IMR-90 (cell line): ENCODE data around the gene RUSC1. TPM values are rescaled to one million over a fixed set of nuclear protein-coding genes. Genes with fewer than 3 reads are reported as not detected.

Source experiments
- ATAC-seq: fragments of 200-7000 bp; cut with Tn5 transposase; 2 replicates; pipeline ENCODE4 v1.9.1; 2020; ENCODE audit warnings: low read depth, mild to moderate bottlenecking, moderate library complexity
- BruUV-seq: library from RNA; stranded (reverse); fragments of 400-500 nt; replicated peaks from 2 replicates; lab custom pipeline; 2021; lab: Mats Ljungman, UMichigan
- CTCF ChIA-PET: fragments of 300-600 bp; formaldehyde crosslinking; extraction: SDS; loops from one replicate; lab custom pipeline; 2021; ENCODE audit warnings: antibody characterized with exemption; lab: Yijun Ruan, JAX
- POLR2A ChIA-PET: fragments of 300-600 bp; sonication (Branson Sonifier 250); formaldehyde crosslinking; loops from one replicate; lab custom pipeline; 2022; ENCODE audit warnings: antibody characterized with exemption; ENCODE audit not compliant: unreplicated experiment; lab: Charles Lee
- DNase-seq: peaks from one replicate; pipeline ENCODE4 v3.0.0; 2013
- H2AFZ ChIP-seq: replicated peaks from 2 replicates; pipeline ENCODE3; 2013; ENCODE audit warnings: low read length, mild to moderate bottlenecking; ENCODE audit not compliant: poor library complexity
- H2AK5ac ChIP-seq: 2 replicates; pipeline ENCODE4 v1.6.1; 2013; ENCODE audit warnings: low read depth, low read length, inconsistent platforms
- H2AK9ac ChIP-seq: replicated peaks from 2 replicates; pipeline ENCODE3; 2013; ENCODE audit warnings: mild to moderate bottlenecking, low read depth, low read length, moderate library complexity; ENCODE audit not compliant: poor library complexity
- H2BK120ac ChIP-seq: 2 replicates; pipeline ENCODE4 v1.6.1; 2013; ENCODE audit warnings: low read depth, low read length, inconsistent platforms
- H2BK15ac ChIP-seq: 3 replicates; pipeline ENCODE4 v1.6.1; 2013; ENCODE audit warnings: low read depth, low read length, inconsistent platforms
- H2BK20ac ChIP-seq: 2 replicates; pipeline ENCODE4 v1.6.1; 2013; ENCODE audit warnings: low read depth, mild to moderate bottlenecking, inconsistent platforms, low read length, moderate library complexity
- H2BK5ac ChIP-seq: 2 replicates; pipeline ENCODE4 v1.6.1; 2013; ENCODE audit warnings: mild to moderate bottlenecking, low read depth, low read length, inconsistent platforms; ENCODE audit not compliant: poor library complexity, severe bottlenecking
- H3K14ac ChIP-seq: replicated peaks from 2 replicates; pipeline ENCODE4 v1.6.1; 2013; ENCODE audit warnings: low read depth, low read length, inconsistent platforms
- H3K18ac ChIP-seq: 2 replicates; pipeline ENCODE4 v1.6.1; 2013; ENCODE audit warnings: low read depth, low read length, control low read depth
- H3K23ac ChIP-seq: 2 replicates; pipeline ENCODE4 v1.6.1; 2013; ENCODE audit warnings: low read depth, low read length, inconsistent platforms
- H3K27ac ChIP-seq: 2 replicates; pipeline ENCODE4 v1.5.1; 2013; ENCODE audit warnings: mild to moderate bottlenecking, control low read depth, low read length; ENCODE audit not compliant: insufficient read depth
- H3K27me3 ChIP-seq: 2 replicates; pipeline ENCODE4 v1.6.1; 2013; ENCODE audit warnings: low read length; ENCODE audit not compliant: control insufficient read depth, insufficient read depth
- H3K36me3 ChIP-seq: 2 replicates; pipeline ENCODE4 v1.6.1; 2013; ENCODE audit warnings: low read length, mixed read lengths; ENCODE audit not compliant: control insufficient read depth, insufficient read depth
- H3K4ac ChIP-seq: 2 replicates; pipeline ENCODE4 v1.6.1; 2013; ENCODE audit warnings: low read depth, low read length, inconsistent platforms
- H3K4me1 ChIP-seq: 2 replicates; pipeline ENCODE4 v1.6.1; 2013; ENCODE audit warnings: low read length, mixed read lengths; ENCODE audit not compliant: control insufficient read depth, insufficient read depth
- H3K4me2 ChIP-seq: 2 replicates; pipeline ENCODE4 v1.6.1; 2013; ENCODE audit warnings: low read depth, mild to moderate bottlenecking, control low read depth, low read length, moderate library complexity
- H3K4me3 ChIP-seq: 2 replicates; pipeline ENCODE4 v1.5.1; 2013; ENCODE audit warnings: low read depth, mild to moderate bottlenecking, control low read depth, low read length, moderate library complexity; ENCODE audit not compliant: insufficient read depth
- H3K56ac ChIP-seq: 2 replicates; pipeline ENCODE4 v1.6.1; 2013; ENCODE audit warnings: low read length, inconsistent platforms; ENCODE audit not compliant: insufficient read depth; ENCODE audit errors: extremely low read depth
- H3K79me1 ChIP-seq, 2 experiments: 2 replicates each; pipeline ENCODE4 v1.6.1; 2013; ENCODE audit warnings: low read length in 2 of 2, inconsistent platforms in 1 of 2, low read depth in 1 of 2
- H3K9ac ChIP-seq: 2 replicates; pipeline ENCODE4 v1.6.1; 2013; ENCODE audit warnings: low read depth, low read length, control low read depth
- H3K9me1 ChIP-seq: 2 replicates; pipeline ENCODE4 v1.6.1; 2013; ENCODE audit warnings: low read length, inconsistent platforms; ENCODE audit not compliant: insufficient read depth
- H3K9me3 ChIP-seq: 2 replicates; pipeline ENCODE4 v1.6.1; 2013; ENCODE audit warnings: low read length; ENCODE audit not compliant: control insufficient read depth, insufficient read depth
- H4K20me1 ChIP-seq: 2 replicates; pipeline ENCODE4 v1.6.1; 2013; ENCODE audit warnings: low read length, inconsistent platforms; ENCODE audit not compliant: insufficient read depth
- H4K5ac ChIP-seq: 2 replicates; pipeline ENCODE4 v1.6.1; 2013; ENCODE audit warnings: mild to moderate bottlenecking, low read depth, low read length, control low read depth
- H4K8ac ChIP-seq, 2 experiments: 2 replicates each; pipeline ENCODE4 v1.6.1; 2013; ENCODE audit warnings: low read depth in 2 of 2, low read length in 2 of 2, control low read depth in 1 of 2, inconsistent platforms in 1 of 2
- H4K91ac ChIP-seq: 2 replicates; pipeline ENCODE4 v1.6.1; 2013; ENCODE audit warnings: low read depth, low read length, inconsistent platforms; ENCODE audit not compliant: insufficient read depth
- CEBPB ChIP-seq: IDR thresholded peaks from 2 replicates; pipeline ENCODE4 v1.6.1; 2012; ENCODE audit warnings: low read depth, low read length, improper control_type of control experiment
- CHD1 ChIP-seq: IDR thresholded peaks from 2 replicates; pipeline ENCODE4 v1.6.1; 2012; ENCODE audit warnings: low read depth, low read length, improper control_type of control experiment
- MAFK ChIP-seq: IDR thresholded peaks from 2 replicates; pipeline ENCODE4 v1.6.1; 2012; ENCODE audit warnings: low read depth, low read length, improper control_type of control experiment
- MAZ ChIP-seq: IDR thresholded peaks from 2 replicates; pipeline ENCODE4 v1.6.1; 2012; ENCODE audit warnings: low read depth, mild to moderate bottlenecking, low read length, improper control_type of control experiment, moderate library complexity, borderline replicate concordance
- NFE2L2 ChIP-seq: fragments of 150-350 bp; IDR thresholded peaks from 2 replicates; pipeline ENCODE4 v1.6.1; 2016; ENCODE audit warnings: low read depth, mild to moderate bottlenecking, low read length
- POLR2A ChIP-seq: IDR thresholded peaks from 2 replicates; pipeline ENCODE4 v1.6.1; 2012; ENCODE audit warnings: mild to moderate bottlenecking, low read depth, low read length
- RAD21 ChIP-seq: IDR thresholded peaks from 2 replicates; pipeline ENCODE4 v1.6.1; 2012; ENCODE audit warnings: low read length, improper control_type of control experiment
- RCOR1 ChIP-seq: IDR thresholded peaks from 2 replicates; pipeline ENCODE4 v1.6.1; 2012; ENCODE audit warnings: mild to moderate bottlenecking, low read length, improper control_type of control experiment; ENCODE audit not compliant: insufficient replicate concordance
- RFX5 ChIP-seq: IDR thresholded peaks from 2 replicates; pipeline ENCODE4 v1.8.0; 2012; ENCODE audit warnings: low read depth, mild to moderate bottlenecking, low read length, moderate library complexity
- SMC3 ChIP-seq: fragments of 150-350 bp; IDR thresholded peaks from 2 replicates; pipeline ENCODE4 v1.6.1; 2016; ENCODE audit warnings: low read depth, mild to moderate bottlenecking, antibody characterized with exemption, low read length, moderate library complexity
- WGBS, 2 experiments: methylation state at CpG; one replicate each; pipeline versions ENCODE4 v1.1.5 to v1.1.7; 2013; ENCODE audit warnings: missing lambda C conversion rate in 2 of 2; ENCODE audit not compliant: insufficient read length in 1 of 2; ENCODE audit errors: extremely low coverage in 2 of 2; 5-methylcytosine and 5-hydroxymethylcytosine counted together
- dilution Hi-C: fragments of 300-500 bp; cut with HindIII; formaldehyde crosslinking; loops from one replicate; pipeline ENCODE4 v1.14.3; 2018; ENCODE audit warnings: low sequenced_read_pairs; ENCODE audit not compliant: unreplicated experiment
- in situ Hi-C: fragments of 300-500 bp; cut with MboI; formaldehyde crosslinking; loops from 3 replicates; pipeline ENCODE4 v1.14.3; 2019; ENCODE audit warnings: low sequenced_read_pairs, inconsistent platforms, mixed read lengths
- intact Hi-C: fragments of 100-400 bp; cut with micrococcal nuclease; formaldehyde crosslinking; loops from 2 replicates; pipeline ENCODE4 v1.10.0; 2022
- polyA plus RNA-seq, 3 experiments: library from polyadenylated mRNA; depleted of rRNA; stranded (reverse); fragments of >200 nt; gene quantifications; 2 replicates each; pipeline ENCODE4 v1.2.3, GENCODE V29; 2012; ENCODE audit warnings: low replicate concordance in 1 of 3
- total RNA-seq: library from RNA; depleted of rRNA; stranded (reverse); fragments of >200 nt; gene quantifications from 2 replicates; pipeline ENCODE4 v1.2.3, GENCODE V29; 2012
- TF ChIP-seq, protein P1 (sequence below): fragments of 150-350 bp; IDR thresholded peaks from 2 replicates; pipeline ENCODE4 v1.6.1; 2017; ENCODE audit warnings: mild to moderate bottlenecking, antibody characterized with exemption, low read length, low read depth
- TF ChIP-seq, protein P2 (sequence below): fragments of 150-350 bp; IDR thresholded peaks from 2 replicates; pipeline ENCODE4 v1.6.1; 2016; ENCODE audit warnings: low read depth, mild to moderate bottlenecking, low read length, moderate library complexity, borderline replicate concordance
- TF ChIP-seq, protein P3 (sequence below): conservative IDR thresholded peaks from 2 replicates; pipeline ENCODE4 v1.5.1; 2012; ENCODE audit warnings: mild to moderate bottlenecking, low read depth, low read length, improper control_type of control experiment

The RUSC1 gene
- total and polyA plus RNA-seq, 2 of the 4 experiments (the other 2 are of a cell fraction): 4.1 to 31.4 TPM

GRCh38 chr1:155326631-155327037 lies 5.9 kb downstream of the RUSC1 start:
- no peak overlapping the region for H2BK15ac ChIP-seq
- in situ Hi-C loops (no loop called here), intact Hi-C loops (loop anchor here (10.0 kb wide), 1 partner anchor 122 kb away; the partner anchor contains the start of genes MTX1 and THBS3), dilution Hi-C loops (no loop called here)
- H2AFZ ChIP-seq: no peak overlapping the region
- ATAC-seq (no peak), DNase-seq (no peak)
- peaks cover 19% of the 10 kb centered on the region; the same call in 1 of the 2 replicates for H3K9me1 ChIP-seq
- H4K20me1 ChIP-seq: peaks cover 30% of the 10 kb centered on the region
- H2BK120ac ChIP-seq: no peak overlapping the region
- no peak overlapping the region for H3K56ac ChIP-seq
- no peak overlapping the region for H3K4ac ChIP-seq
- H3K14ac ChIP-seq: no peak overlapping the region
- no peak overlapping the region for H3K27ac ChIP-seq
- no peak overlapping the region for H3K4me3 ChIP-seq
- H3K79me1 ChIP-seq: peaks cover 16 to 46% of the 10 kb centered on the region in 2 experiments
- H4K5ac ChIP-seq: no peak overlapping the region
- CTCF ChIA-PET: no interaction called here
- H3K23ac ChIP-seq: no peak overlapping the region; the same call in 1 of the 2 replicates
- H3K9me3 ChIP-seq: no peaks in the 10 kb centered on the region
- no peak overlapping the region for H4K8ac ChIP-seq
- H2AK5ac ChIP-seq: no peak overlapping the region
- POLR2A ChIA-PET: interaction anchor here (0.5 kb wide), 1 partner anchor 209 kb away, joined by 18 read pairs; no protein-coding TSS in a partner anchor
- H3K4me2 ChIP-seq: no peak overlapping the region
- H2AK9ac ChIP-seq: peak overlapping the region; percentile 39
- no peak overlapping the region for H3K9ac ChIP-seq
- TF ChIP-seq MAFK (no peak), RFX5 (no peak), RAD21 (no peak), CHD1 (no peak), NFE2L2 (no peak), SMC3 (no peak), CEBPB (no peak), POLR2A (no peak), RCOR1 (no peak), MAZ (no peak)
- TF ChIP-seq, protein P1, sequence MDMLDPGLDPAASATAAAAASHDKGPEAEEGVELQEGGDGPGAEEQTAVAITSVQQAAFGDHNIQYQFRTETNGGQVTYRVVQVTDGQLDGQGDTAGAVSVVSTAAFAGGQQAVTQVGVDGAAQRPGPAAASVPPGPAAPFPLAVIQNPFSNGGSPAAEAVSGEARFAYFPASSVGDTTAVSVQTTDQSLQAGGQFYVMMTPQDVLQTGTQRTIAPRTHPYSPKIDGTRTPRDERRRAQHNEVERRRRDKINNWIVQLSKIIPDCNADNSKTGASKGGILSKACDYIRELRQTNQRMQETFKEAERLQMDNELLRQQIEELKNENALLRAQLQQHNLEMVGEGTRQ: no peak
- TF ChIP-seq, protein P2, sequence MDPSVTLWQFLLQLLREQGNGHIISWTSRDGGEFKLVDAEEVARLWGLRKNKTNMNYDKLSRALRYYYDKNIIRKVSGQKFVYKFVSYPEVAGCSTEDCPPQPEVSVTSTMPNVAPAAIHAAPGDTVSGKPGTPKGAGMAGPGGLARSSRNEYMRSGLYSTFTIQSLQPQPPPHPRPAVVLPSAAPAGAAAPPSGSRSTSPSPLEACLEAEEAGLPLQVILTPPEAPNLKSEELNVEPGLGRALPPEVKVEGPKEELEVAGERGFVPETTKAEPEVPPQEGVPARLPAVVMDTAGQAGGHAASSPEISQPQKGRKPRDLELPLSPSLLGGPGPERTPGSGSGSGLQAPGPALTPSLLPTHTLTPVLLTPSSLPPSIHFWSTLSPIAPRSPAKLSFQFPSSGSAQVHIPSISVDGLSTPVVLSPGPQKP: no peak
- TF ChIP-seq, protein P3, sequence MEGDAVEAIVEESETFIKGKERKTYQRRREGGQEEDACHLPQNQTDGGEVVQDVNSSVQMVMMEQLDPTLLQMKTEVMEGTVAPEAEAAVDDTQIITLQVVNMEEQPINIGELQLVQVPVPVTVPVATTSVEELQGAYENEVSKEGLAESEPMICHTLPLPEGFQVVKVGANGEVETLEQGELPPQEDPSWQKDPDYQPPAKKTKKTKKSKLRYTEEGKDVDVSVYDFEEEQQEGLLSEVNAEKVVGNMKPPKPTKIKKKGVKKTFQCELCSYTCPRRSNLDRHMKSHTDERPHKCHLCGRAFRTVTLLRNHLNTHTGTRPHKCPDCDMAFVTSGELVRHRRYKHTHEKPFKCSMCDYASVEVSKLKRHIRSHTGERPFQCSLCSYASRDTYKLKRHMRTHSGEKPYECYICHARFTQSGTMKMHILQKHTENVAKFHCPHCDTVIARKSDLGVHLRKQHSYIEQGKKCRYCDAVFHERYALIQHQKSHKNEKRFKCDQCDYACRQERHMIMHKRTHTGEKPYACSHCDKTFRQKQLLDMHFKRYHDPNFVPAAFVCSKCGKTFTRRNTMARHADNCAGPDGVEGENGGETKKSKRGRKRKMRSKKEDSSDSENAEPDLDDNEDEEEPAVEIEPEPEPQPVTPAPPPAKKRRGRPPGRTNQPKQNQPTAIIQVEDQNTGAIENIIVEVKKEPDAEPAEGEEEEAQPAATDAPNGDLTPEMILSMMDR: no peak
- H3K27me3 ChIP-seq: no peaks in the 10 kb centered on the region
- no CpG with 5 or more reads among the region's 7 CpGs for WGBS, 2 experiments
- peaks cover 34% of the 10 kb centered on the region for H3K36me3 ChIP-seq
- peaks cover 15% of the 10 kb centered on the region; the same call in 1 of the 2 replicates for H3K4me1 ChIP-seq
- H3K18ac ChIP-seq: no peak overlapping the region
- BruUV-seq: no TSS peak
- no peak overlapping the region for H2BK5ac ChIP-seq
- no peak overlapping the region for H2BK20ac ChIP-seq
- H4K91ac ChIP-seq: no peak overlapping the region
